Astrocyte (in vitro differentiated cells and primary cell): ENCODE data around the gene DHTKD1. TPM values are rescaled to one million over a fixed set of nuclear protein-coding genes. Genes with fewer than 3 reads are reported as not detected.
A peak's percentile ranks its signal among the peaks of the same experiment; 100 is the strongest.

ENCODE experiments used
- DNase-seq: peaks from one replicate; pipeline ENCODE4 v3.0.0-alpha.2; 2010; ENCODE audit warnings: low read depth
- FAIRE-seq: peaks from 2 replicates; lab custom pipeline; 2011; peaks lifted over from hg19 to GRCh38; lab: Jason Lieb, UNC
- H2AFZ ChIP-seq: 2 replicates; pipeline ENCODE4 v1.6.0; 2012; ENCODE audit warnings: low read depth, low read length, inconsistent platforms
- H3K27ac ChIP-seq: 2 replicates; pipeline ENCODE4 v1.5.1; 2011; ENCODE audit warnings: low read depth, low read length, inconsistent platforms
- H3K27me3 ChIP-seq: 2 replicates; pipeline ENCODE4 v1.6.0; 2011; ENCODE audit warnings: low read length, inconsistent platforms; ENCODE audit not compliant: insufficient read depth
- H3K36me3 ChIP-seq: 2 replicates; pipeline ENCODE4 v1.5.1; 2011; ENCODE audit warnings: low read length, inconsistent platforms; ENCODE audit not compliant: insufficient read depth
- H3K4me1 ChIP-seq: 2 replicates; pipeline ENCODE4 v1.5.1; 2011; ENCODE audit warnings: low read length, inconsistent platforms; ENCODE audit not compliant: insufficient read depth
- H3K4me2 ChIP-seq: 2 replicates; pipeline ENCODE4 v1.6.0; 2012; ENCODE audit warnings: low read length, inconsistent platforms
- H3K4me3 ChIP-seq: 2 replicates; pipeline ENCODE4 v1.5.1; 2011; ENCODE audit warnings: low read depth, mild to moderate bottlenecking, low read length, inconsistent platforms; ENCODE audit not compliant: insufficient read depth
- H3K79me2 ChIP-seq: 2 replicates; pipeline ENCODE4 v1.6.0; 2012; ENCODE audit warnings: mild to moderate bottlenecking, low read length, inconsistent platforms; ENCODE audit not compliant: insufficient read depth
- H3K9ac ChIP-seq: 2 replicates; pipeline ENCODE4 v1.6.0; 2012; ENCODE audit warnings: mild to moderate bottlenecking, low read length, inconsistent platforms
- H3K9me3 ChIP-seq: 2 replicates; pipeline ENCODE4 v1.5.1; 2012; ENCODE audit warnings: low read depth, mild to moderate bottlenecking, low read length, inconsistent platforms; ENCODE audit not compliant: insufficient read depth
- H4K20me1 ChIP-seq: 2 replicates; pipeline ENCODE4 v1.6.0; 2012; ENCODE audit warnings: low read length, inconsistent platforms; ENCODE audit not compliant: insufficient read depth
- H3K27ac Mint-ChIP-seq: one replicate; pipeline ENCODE4 v1.8.0; 2021; ENCODE audit warnings: mild to moderate bottlenecking, mixed read lengths; ENCODE audit not compliant: unreplicated experiment
- H3K27me3 Mint-ChIP-seq: one replicate; pipeline ENCODE4 v1.8.0; 2021; ENCODE audit warnings: low read depth, mixed read lengths; ENCODE audit not compliant: unreplicated experiment
- H3K36me3 Mint-ChIP-seq: one replicate; pipeline ENCODE4 v1.8.0; 2021; ENCODE audit warnings: low read depth, mixed read lengths; ENCODE audit not compliant: unreplicated experiment
- H3K4me1 Mint-ChIP-seq: one replicate; pipeline ENCODE4 v1.8.0; 2021; ENCODE audit warnings: low read depth, mixed read lengths; ENCODE audit not compliant: unreplicated experiment
- H3K4me3 Mint-ChIP-seq: one replicate; pipeline ENCODE4 v1.8.0; 2021; ENCODE audit warnings: mild to moderate bottlenecking, moderate library complexity, mixed read lengths; ENCODE audit not compliant: unreplicated experiment
- H3K9me3 Mint-ChIP-seq: one replicate; pipeline ENCODE4 v1.8.0; 2021; ENCODE audit warnings: mild to moderate bottlenecking, mixed read lengths; ENCODE audit not compliant: unreplicated experiment
- CTCF ChIP-seq: IDR thresholded peaks from 2 replicates; pipeline ENCODE4 v1.5.1; 2011; ENCODE audit warnings: low read depth, mild to moderate bottlenecking, inconsistent platforms, low read length, moderate library complexity; ENCODE audit not compliant: insufficient read depth
- EZH2 ChIP-seq: IDR thresholded peaks from 2 replicates; pipeline ENCODE4 v1.6.1; 2012; ENCODE audit warnings: mild to moderate bottlenecking, low read length, inconsistent platforms; ENCODE audit not compliant: insufficient read depth
- total RNA-seq: library from RNA; stranded (reverse); gene quantifications from 2 replicates; pipeline ENCODE4 v1.2.1, GENCODE V29; 2021

DHTKD1 gene
- total RNA-seq, 1 donor from 2014 or later = 19.5 TPM

GRCh38 chr10:12041766-12042408 lies 26.9 kb upstream of the DHTKD1 start:
- no peak for FAIRE-seq
- H2AFZ ChIP-seq = peak overlapping the region; percentile 72

DNA sequence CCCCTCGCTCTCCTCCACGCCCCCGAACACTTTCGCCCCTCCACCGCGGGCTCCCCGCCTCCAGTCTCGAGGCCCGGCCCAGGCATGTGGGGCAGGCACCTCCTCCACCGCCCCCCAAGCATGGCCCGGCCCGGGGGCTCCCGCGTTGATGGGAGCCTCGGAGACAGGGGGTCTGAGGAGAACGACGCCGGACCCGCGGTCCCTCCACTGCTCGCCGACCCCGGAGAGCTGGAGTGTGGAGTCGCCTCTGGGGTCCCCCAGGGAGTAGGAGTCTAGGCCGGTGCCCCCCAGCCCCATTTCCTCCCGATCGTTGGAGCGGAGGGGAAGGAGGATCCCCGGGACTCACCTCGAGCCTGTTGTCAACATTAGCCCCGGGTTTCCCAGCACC lies 26.4 kb upstream of the DHTKD1 start:
- Mint-ChIP-seq H3K36me3 (no peaks in the 10 kb centered on the region), H3K27ac (no peak overlapping the region), H3K4me3 (peak overlapping the region; percentile 92), H3K27me3 (no peaks in the 10 kb centered on the region), H3K9me3 (peaks cover 1% of the 10 kb centered on the region), H3K4me1 (peaks cover 12% of the 10 kb centered on the region)
- H3K9me3 ChIP-seq = no peaks in the 10 kb centered on the region
- peak overlapping the region; percentile 100 for H3K27ac ChIP-seq
- H3K4me3 ChIP-seq = peak overlapping the region; percentile 95
- DNase-seq = no peak
- H3K27me3 ChIP-seq = peaks cover under 1% of the 10 kb centered on the region
- TF ChIP-seq EZH2 = no peak
- TF ChIP-seq CTCF = no peak
- H3K4me2 ChIP-seq = peak overlapping the region; percentile 96
- H2AFZ ChIP-seq = peak overlapping the region; percentile 72
- H3K79me2 ChIP-seq = peaks cover 51% of the 10 kb centered on the region
- FAIRE-seq = no peak
- H3K4me1 ChIP-seq = peaks cover 11% of the 10 kb centered on the region
- no peaks in the 10 kb centered on the region for H3K36me3 ChIP-seq
- peak overlapping the region; percentile 97 for H3K9ac ChIP-seq
- peaks cover 3% of the 10 kb centered on the region for H4K20me1 ChIP-seq

More at GRCh38 chr10:12041766-12042408, 26.9 kb upstream of the DHTKD1 start:
- Histone ChIP-seq H3K79me2 (peaks cover 56% of the 10 kb centered on the region), H3K9ac (peak overlapping the region; percentile 97), H3K4me1 (peaks cover 11% of the 10 kb centered on the region), H3K4me3 (peak overlapping the region; percentile 95), H3K27me3 (no peaks in the 10 kb centered on the region), H3K36me3 (no peaks in the 10 kb centered on the region), H3K4me2 (peak overlapping the region; percentile 96), H4K20me1 (peaks cover 8% of the 10 kb centered on the region), H3K9me3 (no peaks in the 10 kb centered on the region), H3K27ac (peak overlapping the region; percentile 100)
- TF ChIP-seq EZH2 (no peak), CTCF (no peak)
- no peaks in the 10 kb centered on the region for H3K36me3 Mint-ChIP-seq
- DNase-seq = no peak
- no peaks in the 10 kb centered on the region for H3K27me3 Mint-ChIP-seq
- peaks cover 12% of the 10 kb centered on the region for H3K4me1 Mint-ChIP-seq
- H3K4me3 Mint-ChIP-seq = peak overlapping the region; percentile 92
- H3K27ac Mint-ChIP-seq = peak overlapping the region; percentile 92
- peaks cover 1% of the 10 kb centered on the region for H3K9me3 Mint-ChIP-seq
